ENCODE measurements around the gene LGR4.
"Not testable (repeated sequence)": the region's sequence is repeated elsewhere in the genome, so short reads cannot be mapped to it uniquely, and the experiment has no call there.

Gene LGR4

GRCh38 chr11:27334764-27335163, 137.8 kb downstream of the LGR4 start:
- DNase-seq = not testable (repeated sequence)

GRCh38 chr11:27331981-27332380, 140.6 kb downstream of the LGR4 start:
- DNase-seq = peak; percentile 68

DNA sequence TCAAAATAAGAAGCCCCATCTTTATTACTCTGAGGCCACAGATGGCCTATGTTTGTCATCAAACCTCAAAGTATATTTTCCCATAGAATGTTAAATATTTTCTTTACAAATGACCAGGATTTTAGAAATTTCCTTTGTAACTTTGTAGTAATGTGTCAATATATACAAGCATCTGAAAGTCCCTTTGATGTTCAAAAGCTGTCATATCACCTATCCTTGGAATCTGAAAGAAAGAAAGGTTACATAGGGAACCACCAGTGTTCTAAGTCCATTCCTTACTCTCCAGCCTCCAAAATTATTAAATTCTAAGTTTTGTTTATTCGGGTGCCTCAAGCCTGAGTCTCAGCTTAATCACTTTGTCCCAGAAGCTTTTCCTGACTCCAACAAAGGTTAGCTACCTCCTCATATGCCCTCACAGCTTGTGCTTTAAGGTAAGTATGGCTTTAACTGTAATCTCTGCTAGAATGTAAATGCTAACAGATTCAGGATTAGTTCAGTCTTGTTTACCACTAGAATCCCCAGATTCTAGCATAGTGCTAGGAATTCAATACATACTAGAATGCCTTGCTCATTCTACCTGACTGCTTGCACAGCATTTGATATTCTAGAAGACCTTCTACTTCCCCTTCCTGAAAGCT, 141.8 kb downstream of the LGR4 start:
- no peak for DNase-seq

- DNase-seq = no peak
Observed at GRCh38 chr11:27329867-27330632, 142.5 kb downstream of the LGR4 start.

- DNase-seq = no peak
Observed at GRCh38 chr11:27328614-27329013, 144.0 kb downstream of the LGR4 start.

DNA sequence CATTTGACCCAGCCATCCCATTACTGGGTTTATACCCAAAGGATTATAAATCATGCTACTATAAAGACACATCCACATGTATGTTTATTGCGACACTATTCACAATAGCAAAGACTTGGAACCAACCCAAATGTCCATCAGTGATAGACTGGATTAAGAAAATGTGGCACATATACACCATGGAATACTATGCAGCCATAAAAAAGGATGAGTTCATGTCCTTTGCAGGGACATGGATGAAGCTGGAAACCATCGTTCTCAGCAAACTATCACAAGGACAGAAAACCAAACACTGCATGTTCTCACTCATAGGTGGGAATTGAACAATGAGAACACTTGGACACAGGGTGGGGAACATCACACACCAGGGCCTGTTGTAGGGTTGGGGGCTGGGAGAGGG, 145.5 kb downstream of the LGR4 start:
- not testable (repeated sequence) for DNase-seq

DNA sequence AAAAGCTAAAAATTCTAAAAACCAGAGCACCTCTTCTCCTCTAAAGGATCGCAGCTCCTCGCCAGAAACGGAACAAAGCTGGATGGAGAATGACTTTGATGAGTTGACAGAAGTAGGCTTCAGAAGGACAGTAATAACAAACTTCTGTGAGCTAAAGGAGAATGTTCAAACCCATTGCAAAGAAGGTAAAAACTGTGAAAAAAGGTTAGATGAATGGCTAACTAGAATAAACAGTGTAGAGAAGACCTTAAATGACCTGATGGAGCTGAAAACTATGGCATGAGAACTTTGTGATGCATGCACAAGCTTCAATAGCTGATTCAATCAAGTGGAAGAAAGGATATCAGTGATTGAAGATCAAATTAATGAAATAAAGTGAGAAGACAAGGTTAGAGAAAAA, 150.4 kb downstream of the LGR4 start:
- not testable (repeated sequence) for DNase-seq

- not testable (repeated sequence) for DNase-seq
Observed at GRCh38 chr11:27321340-27321739, 151.2 kb downstream of the LGR4 start.

GRCh38 chr11:27319072-27319471, 153.5 kb downstream of the LGR4 start:
- peak; percentile 64 for DNase-seq

- peak; percentile 71 for DNase-seq
Observed at GRCh38 chr11:27317751-27318150, 154.8 kb downstream of the LGR4 start.

Data from EL (cell line).